ENCODE results near the gene PCDH9. TPM values are rescaled to one million over a fixed set of nuclear protein-coding genes. Genes with fewer than 3 reads are reported as not detected.

PCDH9 gene
- total and polyA plus RNA-seq, 2 of the 13 experiments (the other 11 are each of a cell fraction or from before 2014, with no cell fraction given): 0.09 TPM; not detected in 1

GRCh38 chr13:67197704-67198103 lies 32.4 kb downstream of the PCDH9 start:
- no peaks in the 10 kb centered on the region for H4K20me1 ChIP-seq (ENCODE audit: insufficient read depth, low read length)

More at GRCh38 chr13:67197704-67198103, 32.4 kb downstream of the PCDH9 start:
- Histone ChIP-seq H3K4me1 (ENCODE audit: insufficient read depth, low read length) (no peaks in the 10 kb centered on the region), H3K27ac (ENCODE audit: extremely low read length, insufficient read depth, low read length) (no peak overlapping the region), H3K79me2 (ENCODE audit: insufficient read depth, low read length) (no peaks in the 10 kb centered on the region), H2AFZ (ENCODE audit: low read length) (no peak overlapping the region), H3K9me3 (ENCODE audit: low read length) (no peaks in the 10 kb centered on the region), H3K4me2 (ENCODE audit: low read depth, low read length) (no peak overlapping the region), H3K27me3 (ENCODE audit: control insufficient read depth in 1 of 2, insufficient read depth in 2 of 2, low read length in 2 of 2) (no peaks in the 10 kb centered on the region; a peak in 1 of 5 replicates), H3K36me3 (replicated peaks in 1 of 2; ENCODE audit: control insufficient read depth in 1 of 2, insufficient read depth in 2 of 2, low read length in 2 of 2) (no peaks in the 10 kb centered on the region), H3K9ac (ENCODE audit: insufficient read depth, low read depth, low read length) (no peak overlapping the region), H3K4me3 (replicated peaks in 1 of 3; ENCODE audit: insufficient read depth in 1 of 3, low read depth in 2 of 3, low read length in 3 of 3) (no peak overlapping the region)
- WGBS (ENCODE audit: low lambda C conversion rate): 49% methylated on average over 1 of the region's 1 CpG
- no peak for FAIRE-seq
- in situ Hi-C loops (cut with HindIII; ENCODE audit: extremely low pct_ligation_motif_present, low pct_unique_long_range_greater_than_20kb): no loop called here
- intact Hi-C loops (cut with micrococcal nuclease; ENCODE audit: unreplicated experiment): no loop called here
- ChIA-PET POLR2A (no interaction called here), CTCF (ENCODE audit: low intra/inter-chr PET ratio, low total read pairs) (no interaction called here)
- no peak for ATAC-seq
- no peak for DNase-seq (ENCODE audit: low spot score)
- BruUV-seq (replicated peaks): no TSS peak
- TF ChIP-seq NCOA5 (CRISPR knock-in tag; IDR thresholded peaks at IDR 0.05): no peak
- TF ChIP-seq ZNF550 (CRISPR knock-in tag; IDR thresholded peaks at IDR 0.05; ENCODE audit: borderline replicate concordance): no peak
- no peak for TF ChIP-seq FOSL1 (CRISPR knock-in tag; IDR thresholded peaks at IDR 0.05; ENCODE audit: borderline replicate concordance)
- no peak for TF ChIP-seq NBN (conservative IDR thresholded peaks at IDR 0.05)
- no peak for TF ChIP-seq EZH2 (conservative IDR thresholded peaks at IDR 0.05; ENCODE audit: low read depth, low read length)
- no peak for TF ChIP-seq TAF1 (CRISPR knock-in tag; IDR thresholded peaks at IDR 0.05)
- no peak for TF ChIP-seq TCF12 (IDR thresholded peaks at IDR 0.05)
- TF ChIP-seq TCF12 (CRISPR knock-in tag; IDR thresholded peaks at IDR 0.05): no peak
- TF ChIP-seq STAG1 (CRISPR knock-in tag; IDR thresholded peaks at IDR 0.05): no peak
- no peak for TF ChIP-seq CREBL2 (CRISPR knock-in tag; IDR thresholded peaks at IDR 0.05; ENCODE audit: borderline replicate concordance)
- no peak for TF ChIP-seq ZNF639 (CRISPR knock-in tag; conservative IDR thresholded peaks at IDR 0.05)
- no peak for TF ChIP-seq ZNF232 (CRISPR knock-in tag; IDR thresholded peaks at IDR 0.05; ENCODE audit: borderline replicate concordance)
- TF ChIP-seq SIN3B (IDR thresholded peaks at IDR 0.05; ENCODE audit: low read length): no peak
- no peak for TF ChIP-seq CHD2 (IDR thresholded peaks at IDR 0.05; ENCODE audit: low read depth, low read length)
- TF ChIP-seq ZNF503 (CRISPR knock-in tag; IDR thresholded peaks at IDR 0.05): no peak
- no peak for TF ChIP-seq ZNF468 (CRISPR knock-in tag; IDR thresholded peaks at IDR 0.05)
- TF ChIP-seq ZC3H13 (CRISPR knock-in tag; IDR thresholded peaks at IDR 0.05): no peak
